H1 (cell line): ENCODE results near the gene SLFN5. TPM values are rescaled to one million over a fixed set of nuclear protein-coding genes. Genes with fewer than 3 reads are reported as not detected.
"Not testable (repeated sequence)": the region's sequence is repeated elsewhere in the genome, so short reads cannot be mapped to it uniquely, and the experiment has no call there.

Source experiments
- CTCF ChIA-PET: fragments of 300-600 bp; sonication (Branson Sonifier 250); formaldehyde crosslinking; loops from one replicate; lab custom pipeline; 2021; ENCODE audit not compliant: partially characterized antibody; lab: Charles Lee
- POLR2A ChIA-PET: fragments of 300-600 bp; sonication (Branson Sonifier 250); formaldehyde crosslinking; loops from one replicate; lab custom pipeline; 2021; ENCODE audit warnings: inconsistent platforms; ENCODE audit not compliant: partially characterized antibody; lab: Charles Lee
- DNase-seq, 2 experiments: peaks; one replicate each; pipeline versions ENCODE4 v3.0.0 to v3.0.0-alpha.2; 2010 to 2022; ENCODE audit warnings: low spot score in 2 of 2, low read depth in 1 of 2, mixed read lengths in 1 of 2
- FAIRE-seq: peaks from 2 replicates; lab custom pipeline; 2011; peaks lifted over from hg19 to GRCh38; lab: Jason Lieb, UNC
- H2AFZ ChIP-seq: 2 replicates; pipeline ENCODE4 v1.8.1; 2012; ENCODE audit warnings: low read length, inconsistent platforms
- H2AK5ac ChIP-seq: 2 replicates; pipeline ENCODE4 v1.6.1; 2013; ENCODE audit warnings: low read depth, low read length
- H2BK120ac ChIP-seq: replicated peaks from 2 replicates; pipeline ENCODE3; 2013; ENCODE audit warnings: low read depth, low read length, inconsistent platforms
- H2BK12ac ChIP-seq: 2 replicates; pipeline ENCODE4 v1.6.1; 2013; ENCODE audit warnings: low read depth, low read length
- H2BK15ac ChIP-seq: 2 replicates; pipeline ENCODE4 v1.6.1; 2013; ENCODE audit warnings: low read length
- H2BK20ac ChIP-seq: 2 replicates; pipeline ENCODE4 v1.6.1; 2013; ENCODE audit warnings: low read length
- H2BK5ac ChIP-seq: 2 replicates; pipeline ENCODE4 v1.6.1; 2013; ENCODE audit warnings: low read depth, low read length
- H3K14ac ChIP-seq: 2 replicates; pipeline ENCODE4 v1.6.1; 2013; ENCODE audit warnings: inconsistent platforms; ENCODE audit not compliant: insufficient read length
- H3K18ac ChIP-seq: 2 replicates; pipeline ENCODE4 v1.6.1; 2013; ENCODE audit warnings: low read length; ENCODE audit errors: extremely low read depth
- H3K23ac ChIP-seq: 2 replicates; pipeline ENCODE4 v1.6.1; 2013; ENCODE audit warnings: inconsistent platforms; ENCODE audit not compliant: insufficient read length
- H3K23me2 ChIP-seq: 2 replicates; pipeline ENCODE4 v1.6.1; 2013; ENCODE audit warnings: low read depth, low read length
- H3K27ac ChIP-seq: 2 replicates; pipeline ENCODE4 v1.6.1; 2011; ENCODE audit warnings: low read depth, low read length, inconsistent platforms
- H3K27me3 ChIP-seq, 4 experiments: replicated peaks in 1 of 4; 1 replicate in 1 of 4; 2 replicates in 3 of 4; pipeline versions ENCODE4 v1.6.1 to v1.8.1; 2011 to 2013; ENCODE audit warnings: low read length in 3 of 4, mild to moderate bottlenecking in 3 of 4, inconsistent platforms in 2 of 4, mixed read lengths in 2 of 4, moderate library complexity in 1 of 4; ENCODE audit not compliant: control insufficient read depth in 3 of 4, insufficient read depth in 3 of 4; ENCODE audit errors: extremely low read depth in 1 of 4
- H3K36me3 ChIP-seq, 4 experiments: 2 replicates each; pipeline versions ENCODE4 v1.6.1 to v1.8.1; 2011 to 2013; ENCODE audit warnings: mild to moderate bottlenecking in 4 of 4, low read length in 3 of 4, moderate library complexity in 2 of 4, control low read depth in 1 of 4, inconsistent platforms in 1 of 4; ENCODE audit not compliant: insufficient read depth in 4 of 4, control insufficient read depth in 2 of 4
- H3K4ac ChIP-seq: replicated peaks from 2 replicates; pipeline ENCODE3; 2013; ENCODE audit warnings: low read length, low read depth, mixed read lengths, inconsistent platforms; ENCODE audit not compliant: insufficient read length
- H3K4me1 ChIP-seq, 4 experiments: replicated peaks in 1 of 4; 1 replicate in 1 of 4; 2 replicates in 3 of 4; pipeline versions ENCODE4 v1.6.1 to v1.8.1; 2011 to 2013; ENCODE audit warnings: low read length in 3 of 4, inconsistent platforms in 2 of 4, mixed read lengths in 1 of 4; ENCODE audit not compliant: insufficient read depth in 4 of 4, control insufficient read depth in 3 of 4
- H3K4me2 ChIP-seq, 2 experiments: 2 replicates each; pipeline versions ENCODE4 v1.6.1 to v1.8.1; 2011 to 2013; ENCODE audit warnings: low read depth in 2 of 2, low read length in 2 of 2, control low read depth in 1 of 2, inconsistent platforms in 1 of 2, mild to moderate bottlenecking in 1 of 2; ENCODE audit not compliant: insufficient read depth in 1 of 2
- H3K4me3 ChIP-seq, 4 experiments: fragments of 200-600, 300-600 bp in 1 of 4; sonication (generic), shearing (Covaris generic), sonication (Bioruptor Twin) in 1 of 4; 2 replicates each; pipeline versions ENCODE4 v1.5.1 to v1.8.1; 2011 to 2016; ENCODE audit warnings: low read length in 4 of 4, low read depth in 3 of 4, control low read depth in 2 of 4, inconsistent platforms in 2 of 4, mild to moderate bottlenecking in 2 of 4, mixed read lengths in 1 of 4, moderate library complexity in 1 of 4; ENCODE audit not compliant: insufficient read depth in 2 of 4; ENCODE audit errors: extremely low read depth in 1 of 4
- H3K56ac ChIP-seq: replicated peaks from 2 replicates; pipeline ENCODE3; 2013; ENCODE audit warnings: low read depth, mild to moderate bottlenecking, mixed read lengths, low read length, inconsistent platforms; ENCODE audit not compliant: insufficient read length
- H3K79me1 ChIP-seq: 2 replicates; pipeline ENCODE4 v1.6.1; 2013; ENCODE audit warnings: low read depth, low read length, control low read depth
- H3K79me2 ChIP-seq, 2 experiments: 2 replicates each; pipeline versions ENCODE4 v1.6.1 to v1.8.1; 2012 to 2013; ENCODE audit warnings: low read length in 2 of 2, mild to moderate bottlenecking in 2 of 2, inconsistent platforms in 1 of 2; ENCODE audit not compliant: insufficient read depth in 2 of 2, control insufficient read depth in 1 of 2
- H3K9ac ChIP-seq, 4 experiments: replicated peaks in 1 of 4; 1 replicate in 1 of 4; 2 replicates in 3 of 4; pipeline versions ENCODE4 v1.6.1 to v1.8.1; 2011 to 2013; ENCODE audit warnings: low read depth in 3 of 4, low read length in 3 of 4, control low read depth in 2 of 4, mild to moderate bottlenecking in 2 of 4, moderate library complexity in 2 of 4, inconsistent platforms in 1 of 4; ENCODE audit errors: extremely low read depth in 1 of 4
- H3K9me3 ChIP-seq, 2 experiments: 2 replicates each; pipeline versions ENCODE4 v1.6.1 to v1.8.1; 2012 to 2013; ENCODE audit warnings: mild to moderate bottlenecking in 2 of 2, moderate library complexity in 2 of 2, control low read depth in 1 of 2, inconsistent platforms in 1 of 2, low read depth in 1 of 2, low read length in 1 of 2, mixed read lengths in 1 of 2; ENCODE audit not compliant: insufficient read depth in 2 of 2
- H4K20me1 ChIP-seq, 2 experiments: replicated peaks in 1 of 2; 2 replicates each; pipeline versions ENCODE3 to v1.8.1; 2011 to 2013; ENCODE audit warnings: inconsistent platforms in 2 of 2, low read length in 2 of 2, mild to moderate bottlenecking in 1 of 2; ENCODE audit not compliant: insufficient read depth in 2 of 2, control insufficient read depth in 1 of 2
- H4K5ac ChIP-seq: 2 replicates; pipeline ENCODE4 v1.6.1; 2013; ENCODE audit warnings: low read length, low read depth, mixed read lengths, inconsistent platforms; ENCODE audit not compliant: insufficient read length
- H4K8ac ChIP-seq: 2 replicates; pipeline ENCODE4 v1.8.0; 2013; ENCODE audit warnings: mild to moderate bottlenecking, moderate library complexity, low read length, inconsistent platforms; ENCODE audit not compliant: insufficient read depth; ENCODE audit errors: extremely low read depth
- H4K91ac ChIP-seq: replicated peaks from 2 replicates; pipeline ENCODE3; 2013; ENCODE audit warnings: low read length, mixed read lengths, inconsistent platforms; ENCODE audit not compliant: insufficient read length
- BCL11A ChIP-seq, 2 experiments: IDR thresholded peaks; one replicate each; pipeline ENCODE4 v1.6.1; 2011; ENCODE audit warnings: low read depth in 2 of 2, low read length in 2 of 2, mild to moderate bottlenecking in 2 of 2
- CBX8 ChIP-seq: fragments of 300-800, 300-1000 bp; sonication (generic); IDR thresholded peaks from 2 replicates; pipeline ENCODE4 v1.7.1; 2016; ENCODE audit warnings: low read depth, low read length, borderline replicate concordance
- E2F6 ChIP-seq: IDR thresholded peaks from 2 replicates; pipeline ENCODE4 v1.6.1; 2012; ENCODE audit warnings: inconsistent platforms
- JUN ChIP-seq: IDR thresholded peaks from 2 replicates; pipeline ENCODE4 v1.6.1; 2011; ENCODE audit warnings: low read depth, mild to moderate bottlenecking, improper control_type of control experiment, low read length
- RNF2 ChIP-seq: fragments of 200-900, 300-1000 bp; sonication (generic); IDR thresholded peaks from 2 replicates; pipeline ENCODE4 v1.7.1; 2016; ENCODE audit warnings: borderline replicate concordance, low read depth, mild to moderate bottlenecking, antibody characterized with exemption, low read length; ENCODE audit not compliant: poor library complexity, severe bottlenecking; ENCODE audit errors: missing control alignments
- SIN3A ChIP-seq, 2 experiments: IDR thresholded peaks in 1 of 2; conservative IDR thresholded peaks in 1 of 2; 2 replicates each; pipeline ENCODE4 v1.6.1; 2011 to 2012; ENCODE audit warnings: low read length in 2 of 2, improper control_type of control experiment in 1 of 2, low read depth in 1 of 2, mild to moderate bottlenecking in 1 of 2
- SP1 ChIP-seq: IDR thresholded peaks from 2 replicates; pipeline ENCODE4 v1.6.1; 2011; ENCODE audit warnings: low read depth, low read length
- WGBS, 2 experiments: shearing (Covaris generic) in 1 of 2; methylation state at CpG; one replicate each; pipeline versions ENCODE4 v1.1.6 to v1.1.7; 2013 to 2015; ENCODE audit warnings: low lambda C conversion rate in 2 of 2, mixed read lengths in 2 of 2, inconsistent platforms in 1 of 2, low coverage in 1 of 2, missing lambda C conversion rate in 1 of 2; ENCODE audit not compliant: insufficient replicate concordance in 2 of 2, insufficient coverage in 1 of 2, insufficient read length in 1 of 2; ENCODE audit errors: extremely low coverage in 1 of 2, missing lambda C conversion rate in 1 of 2; 5-methylcytosine and 5-hydroxymethylcytosine counted together
- polyA plus RNA-seq, 7 experiments: library from polyadenylated mRNA; depleted of rRNA in 3 of 7; stranded (reverse) in 5 of 7; unstranded in 2 of 7; fragments of >200 nt in 5 of 7; fragments of 200-250 nt in 2 of 7; gene quantifications; 1 replicate in 5 of 7; 2 replicates in 1 of 7; 4 replicates in 1 of 7; pipeline versions ENCODE4 v1.2.1 to v1.2.3, GENCODE V29; 2011 to 2013; ENCODE audit warnings: missing spikeins in 2 of 7, mixed read lengths in 2 of 7
- total RNA-seq: library from RNA; stranded (reverse); fragmentation: NEBNext Ultra II Directional; extraction: Animal tissue kit (Norgen Biotek cat#: 25700); gene quantifications from 2 replicates; pipeline ENCODE4 v1.2.1, GENCODE V29; 2021

SLFN5 gene
- total and polyA plus RNA-seq, 2 of the 8 experiments (the other 6 are each of a cell fraction or from before 2014, with no cell fraction given): 0.86 to 3.0 TPM

- peak; percentile 40 to 74; a peak in 1 of 4 replicates for TF ChIP-seq SIN3A (conservative IDR thresholded peaks at IDR 0.05 in 1 of 2, IDR thresholded peaks at IDR 0.05 in 1 of 2; ENCODE audit: low read depth in 1 of 2, low read length in 2 of 2)
- TF ChIP-seq BCL11A (IDR thresholded peaks at IDR 0.05; ENCODE audit: low read depth in 2 of 2, low read length in 2 of 2): no peak
- TF ChIP-seq RNF2: no peak
- no peak for TF ChIP-seq E2F6
- no peak for TF ChIP-seq JUN
- peak; percentile 80 for TF ChIP-seq SP1
- no peak for TF ChIP-seq CBX8
These were observed at the start of gene SLFN5 (continued) for GRCh38 chr17:35242805-35243560.

- H2BK20ac ChIP-seq, H2BK5ac ChIP-seq, H3K23ac ChIP-seq, H3K18ac ChIP-seq, H3K4me1 ChIP-seq, H4K5ac ChIP-seq, H3K56ac ChIP-seq, H2AFZ ChIP-seq, H3K23me2 ChIP-seq, H4K20me1 ChIP-seq, H4K8ac ChIP-seq, H2BK15ac ChIP-seq, FAIRE-seq, H3K9ac ChIP-seq, H2BK120ac ChIP-seq, H3K79me2 ChIP-seq, DNase-seq, H2BK12ac ChIP-seq, H3K14ac ChIP-seq, H3K4me2 ChIP-seq, H3K27ac ChIP-seq, H3K27me3 ChIP-seq, H4K91ac ChIP-seq, CTCF ChIA-PET, H3K79me1 ChIP-seq, H3K4ac ChIP-seq, H3K4me3 ChIP-seq, H3K36me3 ChIP-seq, H2AK5ac ChIP-seq: not testable (repeated sequence)
- peaks cover 2 to 16% of the 10 kb centered on the region in 2 experiments; a peak in 1 of 4 replicates for H3K9me3 ChIP-seq
- POLR2A ChIA-PET: interaction anchor here (0.7 kb wide), 1 partner anchor 413 kb away, joined by 3 read pairs; no protein-coding TSS in a partner anchor
- 93% methylated on average over 12 of the region's 12 CpGs; no CpG with 5 or more reads in 1 of the 2 experiments for WGBS, 2 experiments
These were observed 48.9 kb upstream of the SLFN5 start, which contains the start of gene SLC35G3 for GRCh38 chr17:35194001-35194400. SLC35G3 (minus strand) TSS chr17:35194393; CDS start chr17:35194307, 86 bp downstream.
